Measurements from ENCODE around the gene CDH23.

- TF ChIP-seq CTCF (IDR thresholded peaks at IDR 0.05 in 2 of 3, conservative IDR thresholded peaks at IDR 0.05 in 1 of 3; ENCODE audit: control insufficient read depth in 2 of 3, extremely low read depth in 1 of 3, insufficient read depth in 1 of 3, low read depth in 3 of 3, low read length in 3 of 3) (no peak), BRCA1 (IDR thresholded peaks at IDR 0.05; ENCODE audit: low read depth, low read length) (no peak), EGR1 (IDR thresholded peaks at IDR 0.05; ENCODE audit: borderline replicate concordance in 1 of 2, low read depth in 2 of 2, low read length in 2 of 2) (no peak), ATF3 (IDR thresholded peaks at IDR 0.05; ENCODE audit: borderline replicate concordance, extremely low read depth, low read depth, low read length) (no peak), FOXM1 (IDR thresholded peaks at IDR 0.05; ENCODE audit: low read depth, low read length) (no peak), RAD21 (IDR thresholded peaks at IDR 0.05; ENCODE audit: insufficient read depth, low read depth, low read length) (no peak)
Observed at GRCh38 chr10:71649631-71650030, 252.9 kb downstream of the CDH23 start.

Data from GM12878 (cell line).